Thyroid gland (tissue), 4 donors: ENCODE data around the gene FAM131C. TPM values are rescaled to one million over a fixed set of nuclear protein-coding genes. Genes with fewer than 3 reads are reported as not detected.

Source experiments
- DNase-seq, 2 donors: peaks; one replicate each; pipeline ENCODE4 v3.0.0-alpha.2; 2019
- H3K27ac ChIP-seq, 3 donors: fragments of 200-600 bp; sonication (generic); 1 replicate in 2 of 3; 2 replicates in 1 of 3; pipeline ENCODE4 v1.5.1; 2016 to 2019; ENCODE audit warnings: mild to moderate bottlenecking in 1 of 3, moderate library complexity in 1 of 3
- H3K27me3 ChIP-seq: fragments of 200-600 bp; sonication (generic); one replicate; pipeline ENCODE4 v1.5.1; 2019
- H3K36me3 ChIP-seq, 2 donors: fragments of 200-600 bp; sonication (generic); one replicate each; pipeline ENCODE4 v1.5.1; 2016 to 2019
- H3K4me1 ChIP-seq, 2 donors: fragments of 200-600 bp; sonication (generic); one replicate each; pipeline ENCODE4 v1.5.1; 2017 to 2019
- H3K4me3 ChIP-seq, 3 donors: fragments of 200-600 bp; sonication (generic); replicated peaks in 1 of 3; 1 replicate in 2 of 3; 2 replicates in 1 of 3; pipeline ENCODE4 v1.5.1; 2016; ENCODE audit warnings: mild to moderate bottlenecking in 1 of 3
- H3K9me3 ChIP-seq: fragments of 200-600 bp; sonication (generic); one replicate; pipeline ENCODE4 v1.5.1; 2017
- CTCF ChIP-seq, 6 experiments: fragments of 200-600 bp in 3 of 6; fragments of 450-650 bp in 3 of 6; sonication (generic) in 3 of 6; IDR thresholded peaks; one replicate each; pipeline ENCODE4 v1.5.1; 2016 to 2019; ENCODE audit warnings: antibody characterized with exemption in 6 of 6, mild to moderate bottlenecking in 2 of 6, inconsistent platforms in 1 of 6, moderate library complexity in 1 of 6
- POLR2A ChIP-seq, 2 donors: fragments of 450-650 bp; IDR thresholded peaks; one replicate each; pipeline ENCODE4 v1.6.1; 2017; ENCODE audit warnings: antibody characterized with exemption in 2 of 2, mild to moderate bottlenecking in 2 of 2, moderate library complexity in 1 of 2
- WGBS, 2 donors: methylation state at CpG; one replicate each; pipeline ENCODE4 v1.1.5; 2017; 5-methylcytosine and 5-hydroxymethylcytosine counted together
- intact Hi-C: fragments of 100-400 bp; cut with DNase I; formaldehyde crosslinking; loops from one replicate; pipeline ENCODE4 v1.15.1; 2023
- total RNA-seq, 4 donors: library from RNA; depleted of rRNA; stranded (reverse); fragments of >200 nt; gene quantifications; one replicate each; pipeline ENCODE4 v1.2.3, GENCODE V29; 2016

Gene FAM131C
- total RNA-seq, 4 donors from 2014 or later = 0.42 to 2.7 (median 1.5) TPM

GRCh38 chr1:16119926-16120325 is 46.5 kb upstream of the FAM131C start:
- WGBS, 2 donors = 91 to 92% methylated on average over 10 of the region's 10 CpGs
- no peak for DNase-seq
- TF ChIP-seq CTCF (IDR thresholded peaks at IDR 0.05) (no peak), POLR2A (IDR thresholded peaks at IDR 0.05) (no peak)
- Histone ChIP-seq H3K4me3 (no peak overlapping the region), H3K4me1 (peaks cover 0 to 25% of the 10 kb centered on the region in 2 donors), H3K27me3 (no peaks in the 10 kb centered on the region), H3K27ac (no peak overlapping the region), H3K36me3 (peaks cover 7 to 15% of the 10 kb centered on the region in 2 donors), H3K9me3 (no peaks in the 10 kb centered on the region)
- intact Hi-C loops = no loop called here

- Histone ChIP-seq H3K36me3 (peaks cover 2 to 11% of the 10 kb centered on the region in 2 donors), H3K9me3 (no peaks in the 10 kb centered on the region), H3K4me1 (peaks cover 0 to 25% of the 10 kb centered on the region in 2 donors), H3K4me3 (no peak overlapping the region), H3K27me3 (no peaks in the 10 kb centered on the region), H3K27ac (no peak overlapping the region)
- 97 to 98% methylated on average over 6 of the region's 6 CpGs for WGBS, 2 donors
- TF ChIP-seq POLR2A (IDR thresholded peaks at IDR 0.05) (no peak), CTCF (IDR thresholded peaks at IDR 0.05) (no peak)
- no peak for DNase-seq
- intact Hi-C loops = no loop called here
Measured at GRCh38 chr1:16119504-16119903, 46.1 kb upstream of the FAM131C start.

GRCh38 chr1:16118706-16119105 is 45.3 kb upstream of the FAM131C start:
- TF ChIP-seq CTCF (IDR thresholded peaks at IDR 0.05) = no peak
- TF ChIP-seq POLR2A (IDR thresholded peaks at IDR 0.05) = no peak
- H3K4me3 ChIP-seq = no peak overlapping the region
- no peaks in the 10 kb centered on the region for H3K9me3 ChIP-seq
- no peak for DNase-seq
- no peaks in the 10 kb centered on the region for H3K27me3 ChIP-seq
- peaks cover 0 to 25% of the 10 kb centered on the region in 2 donors for H3K4me1 ChIP-seq
- WGBS, 2 donors = 67 to 76% methylated on average over 6 to 9 of the region's 9 CpGs
- no peak overlapping the region for H3K27ac ChIP-seq
- intact Hi-C loops = no loop called here
- peaks cover 0 to 4% of the 10 kb centered on the region in 2 donors for H3K36me3 ChIP-seq

GRCh38 chr1:16117936-16118335 is 44.5 kb upstream of the FAM131C start:
- H3K27ac ChIP-seq = no peak overlapping the region
- WGBS, 2 donors = 89 to 94% methylated on average over 8 of the region's 8 CpGs
- H3K27me3 ChIP-seq = no peaks in the 10 kb centered on the region
- no peaks in the 10 kb centered on the region for H3K36me3 ChIP-seq
- no peak for TF ChIP-seq POLR2A (IDR thresholded peaks at IDR 0.05)
- no peak for TF ChIP-seq CTCF (IDR thresholded peaks at IDR 0.05)
- intact Hi-C loops = no loop called here
- no peak for DNase-seq
- H3K4me1 ChIP-seq = peaks cover 0 to 25% of the 10 kb centered on the region in 2 donors
- H3K4me3 ChIP-seq = no peak overlapping the region
- H3K9me3 ChIP-seq = no peaks in the 10 kb centered on the region

GRCh38 chr1:16117369-16117768 is 43.9 kb upstream of the FAM131C start:
- Histone ChIP-seq H3K36me3 (no peaks in the 10 kb centered on the region), H3K27ac (no peak overlapping the region), H3K9me3 (no peaks in the 10 kb centered on the region), H3K4me3 (no peak overlapping the region), H3K4me1 (peaks cover 0 to 20% of the 10 kb centered on the region in 2 donors), H3K27me3 (no peaks in the 10 kb centered on the region)
- intact Hi-C loops = no loop called here
- 84 to 86% methylated on average over 6 of the region's 6 CpGs for WGBS, 2 donors
- TF ChIP-seq POLR2A (IDR thresholded peaks at IDR 0.05) (no peak), CTCF (IDR thresholded peaks at IDR 0.05) (no peak)
- no peak for DNase-seq
